ENCODE results near the gene CRCP.
"Not testable (repeated sequence)": the region's sequence is repeated elsewhere in the genome, so short reads cannot be mapped to it uniquely, and the experiment has no call there.

CRCP gene

GRCh38 chr7:66110856-66111255, 3.8 kb upstream of the CRCP start:
- H3K9me3 ChIP-seq (ENCODE audit: control insufficient read depth in 2 of 2, low read length in 2 of 2): no peaks in the 10 kb centered on the region
- no peaks in the 10 kb centered on the region for H3K27me3 ChIP-seq (ENCODE audit: control insufficient read depth in 1 of 2, insufficient read depth in 2 of 2, low read length in 2 of 2)
- peaks cover 7% of the 10 kb centered on the region for H3K4me1 ChIP-seq (ENCODE audit: control insufficient read depth, insufficient read depth, low read length)
- no peak overlapping the region for H3K9ac ChIP-seq (ENCODE audit: low read length in 2 of 2)
- H3K4me3 ChIP-seq (ENCODE audit: low read length in 2 of 2): no peak overlapping the region
- no peaks in the 10 kb centered on the region for H3K36me3 ChIP-seq (ENCODE audit: control insufficient read depth in 2 of 2, insufficient read depth in 2 of 2, low read length in 2 of 2)
- H3K27ac ChIP-seq (ENCODE audit: low read length): no peak overlapping the region

- not testable (repeated sequence) for H3K27me3 ChIP-seq (ENCODE audit: control insufficient read depth in 1 of 2, insufficient read depth in 2 of 2, low read length in 2 of 2); H3K27ac ChIP-seq (ENCODE audit: low read length); H3K4me3 ChIP-seq (ENCODE audit: low read length in 2 of 2); H3K9ac ChIP-seq (ENCODE audit: low read length in 2 of 2); H3K36me3 ChIP-seq (ENCODE audit: control insufficient read depth in 2 of 2, insufficient read depth in 2 of 2, low read length in 2 of 2); H3K9me3 ChIP-seq (ENCODE audit: control insufficient read depth in 2 of 2, low read length in 2 of 2)
- H3K4me1 ChIP-seq (ENCODE audit: control insufficient read depth, insufficient read depth, low read length): peaks cover 16% of the 10 kb centered on the region
Observed at GRCh38 chr7:66116680-66117420, 2.2 kb downstream of the CRCP start.

GRCh38 chr7:66118603-66119002, 4.0 kb downstream of the CRCP start:
- Histone ChIP-seq H3K4me3 (ENCODE audit: low read length in 2 of 2) (no peak overlapping the region), H3K36me3 (ENCODE audit: control insufficient read depth in 2 of 2, insufficient read depth in 2 of 2, low read length in 2 of 2) (peaks cover 2 to 4% of the 10 kb centered on the region in 2 donors), H3K27ac (ENCODE audit: low read length) (no peak overlapping the region), H3K9ac (ENCODE audit: low read length in 2 of 2) (no peak overlapping the region), H3K27me3 (ENCODE audit: control insufficient read depth in 1 of 2, insufficient read depth in 2 of 2, low read length in 2 of 2) (no peaks in the 10 kb centered on the region), H3K9me3 (ENCODE audit: control insufficient read depth in 2 of 2, low read length in 2 of 2) (no peaks in the 10 kb centered on the region), H3K4me1 (ENCODE audit: control insufficient read depth, insufficient read depth, low read length) (peaks cover 16% of the 10 kb centered on the region)

DNA sequence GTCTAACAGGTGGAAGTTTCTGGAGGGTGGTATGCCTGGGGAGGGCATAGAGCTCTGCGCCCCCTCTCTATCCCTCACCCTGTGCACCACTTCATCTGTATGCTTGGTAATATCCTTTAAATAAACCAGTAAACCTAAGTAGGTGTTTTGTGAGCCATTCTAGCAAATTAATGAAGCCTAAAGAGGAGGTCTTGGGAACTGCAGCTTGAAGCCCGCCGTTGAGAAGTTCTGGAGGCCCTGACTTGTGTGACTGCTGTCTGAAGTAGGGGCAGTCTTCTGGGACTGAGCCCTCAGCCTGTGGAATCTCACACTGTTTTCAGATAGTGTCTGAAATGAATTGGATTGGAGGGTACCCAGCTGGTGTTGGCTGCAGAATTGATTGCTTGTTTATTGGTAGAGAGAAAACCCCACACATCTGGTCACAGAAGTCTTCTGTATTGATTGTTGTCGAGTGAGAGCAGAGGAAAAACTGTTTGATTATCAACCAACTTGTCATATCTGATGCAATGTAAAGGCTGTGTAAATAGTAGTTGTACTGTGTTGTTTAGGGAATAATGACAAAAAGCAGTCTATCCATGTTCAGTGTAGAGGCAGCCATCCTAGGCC, 4.7 kb downstream of the CRCP start:
- H3K4me3 ChIP-seq (ENCODE audit: low read length in 2 of 2): no peak overlapping the region
- no peak overlapping the region for H3K27ac ChIP-seq (ENCODE audit: low read length)
- no peak overlapping the region for H3K9ac ChIP-seq (ENCODE audit: low read length in 2 of 2)
- H3K4me1 ChIP-seq (ENCODE audit: control insufficient read depth, insufficient read depth, low read length): peaks cover 16% of the 10 kb centered on the region
- H3K27me3 ChIP-seq (ENCODE audit: control insufficient read depth in 1 of 2, insufficient read depth in 2 of 2, low read length in 2 of 2): no peaks in the 10 kb centered on the region
- peaks cover 2 to 4% of the 10 kb centered on the region in 2 donors for H3K36me3 ChIP-seq (ENCODE audit: control insufficient read depth in 2 of 2, insufficient read depth in 2 of 2, low read length in 2 of 2)
- H3K9me3 ChIP-seq (ENCODE audit: control insufficient read depth in 2 of 2, low read length in 2 of 2): no peaks in the 10 kb centered on the region

GRCh38 chr7:66123175-66123528, 8.5 kb downstream of the CRCP start:
- no peaks in the 10 kb centered on the region for H3K27me3 ChIP-seq (ENCODE audit: control insufficient read depth in 1 of 2, insufficient read depth in 2 of 2, low read length in 2 of 2)

DNA sequence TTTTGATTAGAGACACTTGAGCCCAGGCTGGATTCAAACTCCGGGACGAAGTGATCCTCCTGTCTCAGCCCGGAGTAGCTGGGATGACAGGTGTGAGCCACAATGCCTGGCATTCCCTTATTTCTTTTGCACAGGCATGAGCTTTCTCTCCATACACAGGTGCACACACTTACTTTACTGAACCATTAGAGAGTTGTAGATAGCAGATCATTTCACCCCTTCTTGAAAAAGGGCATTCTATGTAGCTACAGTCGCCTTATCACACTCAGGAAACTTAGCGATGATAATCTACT, 9.9 kb downstream of the CRCP start:
- not testable (repeated sequence) for H3K4me1 ChIP-seq (ENCODE audit: control insufficient read depth, insufficient read depth, low read length); H3K27ac ChIP-seq (ENCODE audit: low read length)

More at GRCh38 chr7:66123175-66123528, 8.5 kb downstream of the CRCP start:
- Histone ChIP-seq H3K27ac (ENCODE audit: low read length) (no peak overlapping the region), H3K36me3 (ENCODE audit: control insufficient read depth in 2 of 2, insufficient read depth in 2 of 2, low read length in 2 of 2) (peaks cover 2 to 4% of the 10 kb centered on the region in 2 donors), H3K4me1 (ENCODE audit: control insufficient read depth, insufficient read depth, low read length) (peaks cover 2% of the 10 kb centered on the region), H3K9me3 (ENCODE audit: control insufficient read depth in 2 of 2, low read length in 2 of 2) (no peaks in the 10 kb centered on the region), H3K4me3 (ENCODE audit: low read length in 2 of 2) (no peak overlapping the region), H3K9ac (ENCODE audit: low read length in 2 of 2) (no peak overlapping the region)

DNA sequence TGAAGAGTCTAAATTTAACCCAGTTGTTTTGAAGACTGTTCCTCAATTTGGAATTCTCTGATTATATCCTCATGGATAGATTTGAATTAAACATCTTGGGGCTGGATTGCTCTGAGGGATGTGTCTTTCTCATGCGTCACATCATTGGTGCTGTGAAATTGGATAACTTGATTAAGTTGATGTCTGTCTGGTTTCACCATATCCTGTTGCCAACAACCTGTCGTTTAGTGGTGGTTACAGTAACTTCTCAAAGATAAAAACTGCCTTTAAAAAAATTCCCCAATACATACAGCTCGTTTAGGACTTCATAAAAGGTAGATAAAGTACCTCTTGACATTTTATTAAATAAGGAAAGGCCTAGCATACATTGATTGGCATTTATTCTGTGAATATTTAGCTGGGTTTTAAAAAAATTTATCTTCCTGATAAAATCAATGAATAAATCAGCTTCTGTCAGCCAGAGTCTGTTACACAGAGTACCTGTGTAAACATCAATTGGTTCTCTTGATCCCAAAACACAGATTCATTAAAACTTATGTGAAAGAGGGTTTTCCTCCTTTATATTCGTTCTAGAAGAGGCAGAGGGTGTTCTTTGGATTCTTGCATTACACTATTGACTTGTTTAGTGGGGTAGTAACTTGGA, 10.5 kb downstream of the CRCP start:
- Histone ChIP-seq H3K27ac (ENCODE audit: low read length) (no peak overlapping the region), H3K36me3 (ENCODE audit: control insufficient read depth in 2 of 2, insufficient read depth in 2 of 2, low read length in 2 of 2) (no peaks in the 10 kb centered on the region), H3K9me3 (ENCODE audit: control insufficient read depth in 2 of 2, low read length in 2 of 2) (no peaks in the 10 kb centered on the region), H3K27me3 (ENCODE audit: control insufficient read depth in 1 of 2, insufficient read depth in 2 of 2, low read length in 2 of 2) (no peaks in the 10 kb centered on the region), H3K4me1 (ENCODE audit: control insufficient read depth, insufficient read depth, low read length) (no peaks in the 10 kb centered on the region), H3K9ac (ENCODE audit: low read length in 2 of 2) (no peak overlapping the region), H3K4me3 (ENCODE audit: low read length in 2 of 2) (no peak overlapping the region)

More for the DNA sequence above, 9.9 kb downstream of the CRCP start:
- not testable (repeated sequence) for H3K4me3 ChIP-seq (ENCODE audit: low read length in 2 of 2); H3K36me3 ChIP-seq (ENCODE audit: control insufficient read depth in 2 of 2, insufficient read depth in 2 of 2, low read length in 2 of 2); H3K9ac ChIP-seq (ENCODE audit: low read length in 2 of 2); H3K9me3 ChIP-seq (ENCODE audit: control insufficient read depth in 2 of 2, low read length in 2 of 2); H3K27me3 ChIP-seq (ENCODE audit: control insufficient read depth in 1 of 2, insufficient read depth in 2 of 2, low read length in 2 of 2)

DNA sequence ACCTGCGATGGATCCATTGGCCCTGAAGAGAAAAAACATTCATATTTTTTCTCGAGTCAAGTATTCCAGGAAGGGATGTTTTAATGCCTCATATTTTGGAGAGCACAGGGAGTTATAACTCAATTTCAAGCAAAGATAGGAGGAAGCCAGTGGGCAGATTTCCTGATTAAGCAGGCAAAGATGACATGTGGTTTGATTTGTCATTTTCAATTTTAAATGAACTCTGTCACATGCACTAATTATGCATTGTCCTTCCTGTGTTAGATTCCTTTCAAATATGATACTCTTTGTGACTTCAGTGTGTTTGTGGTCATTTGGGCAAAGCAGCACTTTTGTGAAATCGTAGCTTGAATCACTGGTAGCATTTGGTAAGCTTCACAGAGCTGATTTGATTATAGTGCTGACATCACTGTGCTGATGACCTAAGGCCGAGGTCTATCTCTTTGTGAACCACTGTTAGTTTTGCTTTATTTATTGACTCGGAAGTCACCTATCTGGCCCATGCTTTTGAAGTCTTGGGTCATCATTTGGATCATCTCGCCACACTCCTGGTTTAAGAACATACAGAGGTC, 11.2 kb downstream of the CRCP start:
- H3K4me1 ChIP-seq (ENCODE audit: control insufficient read depth, insufficient read depth, low read length); H3K27me3 ChIP-seq (ENCODE audit: control insufficient read depth in 1 of 2, insufficient read depth in 2 of 2, low read length in 2 of 2); H3K36me3 ChIP-seq (ENCODE audit: control insufficient read depth in 2 of 2, insufficient read depth in 2 of 2, low read length in 2 of 2); H3K27ac ChIP-seq (ENCODE audit: low read length); H3K4me3 ChIP-seq (ENCODE audit: low read length in 2 of 2); H3K9ac ChIP-seq (ENCODE audit: low read length in 2 of 2); H3K9me3 ChIP-seq (ENCODE audit: control insufficient read depth in 2 of 2, low read length in 2 of 2): not testable (repeated sequence)

DNA sequence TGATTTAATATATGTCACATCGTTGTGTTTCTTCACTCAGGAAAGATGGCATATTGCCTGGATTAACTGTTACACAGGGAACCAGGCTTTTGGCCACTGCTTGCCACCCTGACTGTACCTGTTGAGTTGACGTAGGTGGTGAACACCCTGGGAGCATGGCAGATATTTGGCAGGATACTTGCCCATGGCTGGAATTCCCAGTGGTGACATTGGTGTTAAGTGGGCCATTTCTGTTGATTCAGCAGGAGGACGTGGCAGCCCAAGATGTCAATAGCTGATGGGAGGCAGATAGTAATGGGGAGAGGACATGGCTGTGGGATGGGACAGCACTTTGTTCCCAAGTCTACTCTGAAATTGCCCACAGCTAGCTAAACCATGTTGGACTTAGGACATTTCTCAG, 12.5 kb downstream of the CRCP start:
- H3K4me3 ChIP-seq (ENCODE audit: low read length in 2 of 2); H3K4me1 ChIP-seq (ENCODE audit: control insufficient read depth, insufficient read depth, low read length); H3K36me3 ChIP-seq (ENCODE audit: control insufficient read depth in 2 of 2, insufficient read depth in 2 of 2, low read length in 2 of 2); H3K27ac ChIP-seq (ENCODE audit: low read length); H3K27me3 ChIP-seq (ENCODE audit: control insufficient read depth in 1 of 2, insufficient read depth in 2 of 2, low read length in 2 of 2); H3K9ac ChIP-seq (ENCODE audit: low read length in 2 of 2); H3K9me3 ChIP-seq (ENCODE audit: control insufficient read depth in 2 of 2, low read length in 2 of 2): not testable (repeated sequence)

DNA sequence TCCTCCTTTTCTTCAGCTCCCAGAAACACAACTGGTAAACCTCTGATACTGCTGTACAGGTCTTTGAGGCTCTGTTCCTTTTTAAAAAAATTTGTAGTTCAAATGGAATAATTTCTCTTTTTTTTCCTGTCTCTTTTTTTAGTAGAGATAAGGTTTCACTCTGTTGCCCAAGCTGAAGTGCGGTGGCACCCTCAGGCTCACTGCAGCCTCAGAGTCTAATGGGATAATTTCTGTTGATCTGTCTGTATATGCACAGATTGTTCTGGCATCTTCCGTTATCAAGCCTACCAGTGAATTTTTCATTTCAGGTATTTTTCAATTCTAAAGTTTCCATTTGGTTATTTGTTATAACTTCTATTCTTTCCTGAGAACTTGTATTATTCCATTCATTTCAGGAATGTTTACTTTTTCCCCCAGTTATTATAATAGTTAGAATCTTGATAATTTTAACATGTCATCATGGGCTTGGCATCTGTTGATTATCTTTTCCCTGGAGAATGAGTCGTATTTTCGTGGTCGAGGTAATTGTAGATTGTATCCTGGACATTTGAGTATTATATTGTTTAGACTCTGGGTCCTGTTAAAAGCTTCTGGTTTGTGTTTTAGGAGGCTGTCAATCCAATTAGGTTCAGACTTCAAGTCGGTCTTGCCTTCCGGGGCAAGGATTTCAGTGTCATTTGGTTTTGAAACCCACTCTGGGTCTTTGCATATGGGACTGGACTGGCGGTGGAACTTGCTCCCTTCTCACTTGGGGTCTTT, 24.5 kb downstream of the CRCP start:
- Histone ChIP-seq H3K27me3 (ENCODE audit: control insufficient read depth in 1 of 2, insufficient read depth in 2 of 2, low read length in 2 of 2) (no peaks in the 10 kb centered on the region), H3K4me1 (ENCODE audit: control insufficient read depth, insufficient read depth, low read length) (peaks cover 15% of the 10 kb centered on the region), H3K9me3 (ENCODE audit: control insufficient read depth in 2 of 2, low read length in 2 of 2) (no peaks in the 10 kb centered on the region), H3K36me3 (ENCODE audit: control insufficient read depth in 2 of 2, insufficient read depth in 2 of 2, low read length in 2 of 2) (peaks cover 20 to 24% of the 10 kb centered on the region in 2 donors), H3K9ac (ENCODE audit: low read length in 2 of 2) (no peak overlapping the region), H3K4me3 (ENCODE audit: low read length in 2 of 2) (no peak overlapping the region), H3K27ac (ENCODE audit: low read length) (no peak overlapping the region)

Measured in stomach smooth muscle (tissue), 2 donors.